ENCODE data around the gene POFUT2.
A peak's percentile ranks its signal among the peaks of the same experiment; 100 is the strongest.

Gene POFUT2, protein sequence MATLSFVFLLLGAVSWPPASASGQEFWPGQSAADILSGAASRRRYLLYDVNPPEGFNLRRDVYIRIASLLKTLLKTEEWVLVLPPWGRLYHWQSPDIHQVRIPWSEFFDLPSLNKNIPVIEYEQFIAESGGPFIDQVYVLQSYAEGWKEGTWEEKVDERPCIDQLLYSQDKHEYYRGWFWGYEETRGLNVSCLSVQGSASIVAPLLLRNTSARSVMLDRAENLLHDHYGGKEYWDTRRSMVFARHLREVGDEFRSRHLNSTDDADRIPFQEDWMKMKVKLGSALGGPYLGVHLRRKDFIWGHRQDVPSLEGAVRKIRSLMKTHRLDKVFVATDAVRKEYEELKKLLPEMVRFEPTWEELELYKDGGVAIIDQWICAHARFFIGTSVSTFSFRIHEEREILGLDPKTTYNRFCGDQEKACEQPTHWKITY

DNA sequence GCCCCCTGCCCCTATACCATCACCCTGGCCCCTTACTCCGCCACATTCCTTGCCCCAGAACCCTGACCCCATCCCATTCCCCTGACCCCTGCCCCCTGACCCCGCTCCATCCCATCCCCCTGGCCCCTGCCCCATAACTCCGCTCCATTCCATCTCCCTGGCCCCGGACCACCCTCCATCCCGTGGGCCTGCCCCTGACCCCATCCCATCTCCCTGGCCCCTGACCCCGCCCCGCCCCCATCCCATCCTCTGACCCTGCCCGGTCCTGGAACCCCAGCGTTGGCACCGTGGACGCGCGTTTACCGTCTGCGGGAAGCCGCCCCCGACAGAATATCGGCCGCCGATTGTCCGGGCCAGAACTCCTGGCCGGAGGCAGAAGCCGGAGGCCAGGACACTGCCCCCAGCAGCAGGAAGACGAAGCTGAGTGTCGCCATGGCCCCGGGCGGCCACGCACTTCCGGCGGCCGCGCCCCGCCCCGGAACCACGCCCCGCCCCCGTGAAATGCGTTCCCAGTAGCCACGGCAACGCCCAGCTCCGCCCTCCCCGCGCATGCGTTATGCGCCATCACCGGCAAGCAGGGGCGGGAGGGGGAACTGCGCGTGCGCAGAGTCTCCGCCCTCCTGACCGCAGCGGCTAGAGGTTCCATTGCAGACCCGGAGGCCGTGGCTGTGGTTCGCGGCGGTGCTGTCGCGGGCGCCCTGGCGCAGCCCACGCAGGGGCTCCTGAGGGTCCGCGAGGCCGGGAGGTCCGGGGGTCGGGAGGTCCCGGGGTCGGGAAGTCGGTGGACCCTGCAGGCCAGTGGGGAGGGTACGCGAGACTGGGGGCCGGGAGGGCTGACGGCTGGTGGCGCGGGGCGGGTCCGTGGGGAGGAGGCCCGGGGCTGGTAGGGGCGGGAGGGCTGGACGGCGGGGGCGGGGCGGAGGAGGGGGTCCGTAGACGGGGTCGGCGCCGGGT is at the start of gene POFUT2:
Gene POFUT2 (minus strand): TSS at position 458 of the 954 bp plus-strand sequence. CDS start 24 bp downstream, at position 434.
- peak; percentile 98 to 99 for DNase-seq

GRCh38 chr21:45336870-45337269 is 49.2 kb upstream of the POFUT2 start:
- no peak for DNase-seq

- no peak for DNase-seq
Observed at GRCh38 chr21:45336535-45336810, 48.8 kb upstream of the POFUT2 start.

- DNase-seq: no peak
Observed at GRCh38 chr21:45335761-45336534, 48.3 kb upstream of the POFUT2 start.

GRCh38 chr21:45335151-45335760 is 47.6 kb upstream of the POFUT2 start:
- DNase-seq: no peak

DNA sequence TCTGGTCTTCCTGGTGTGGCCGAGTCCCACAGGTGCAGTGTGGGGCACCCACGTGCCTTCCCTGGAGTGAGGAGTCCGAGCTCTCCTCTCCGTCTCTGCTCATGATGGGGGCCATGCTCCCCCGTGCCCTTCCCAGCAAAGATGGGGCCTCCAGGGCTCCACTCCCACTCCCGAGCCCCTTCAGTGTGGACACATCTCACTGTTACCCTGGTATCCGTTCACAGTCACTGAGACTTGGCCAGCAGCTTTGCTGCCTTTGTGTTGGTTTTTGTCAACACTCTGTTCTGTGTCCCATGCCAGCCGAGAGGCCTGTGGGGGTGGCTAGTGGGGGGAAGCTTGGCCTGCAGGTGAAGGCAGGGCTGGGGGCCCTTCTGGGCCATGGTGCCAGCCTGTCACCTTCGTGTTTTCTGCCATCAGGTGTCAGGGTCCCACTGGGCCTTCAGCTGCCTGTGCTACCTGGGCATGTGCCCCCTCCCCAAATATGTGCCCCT is 46.9 kb upstream of the POFUT2 start:
- no peak for DNase-seq

DNA sequence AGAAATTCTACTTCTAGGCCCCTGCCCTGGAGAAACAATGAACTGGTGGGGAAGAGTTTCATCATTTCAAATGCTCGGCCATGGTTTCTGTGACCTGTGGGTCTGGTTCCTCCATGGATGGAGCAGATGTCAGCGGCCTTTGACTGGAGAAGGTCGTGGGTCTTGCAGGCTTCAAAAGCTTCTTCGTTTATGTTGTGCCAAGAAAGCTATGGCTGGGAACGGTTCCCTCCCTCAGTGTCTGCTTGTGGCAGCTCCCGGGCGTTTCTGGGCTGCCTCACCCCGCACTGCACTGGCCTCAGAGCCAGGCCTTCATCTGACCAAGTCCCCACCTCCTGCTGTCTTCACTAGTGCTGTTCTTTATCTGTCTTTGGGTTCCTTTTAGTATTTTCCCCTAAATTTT is 46.4 kb upstream of the POFUT2 start:
- no peak for DNase-seq

- no peak for DNase-seq
Observed at GRCh38 chr21:45333583-45334121, 46.0 kb upstream of the POFUT2 start.

DNA sequence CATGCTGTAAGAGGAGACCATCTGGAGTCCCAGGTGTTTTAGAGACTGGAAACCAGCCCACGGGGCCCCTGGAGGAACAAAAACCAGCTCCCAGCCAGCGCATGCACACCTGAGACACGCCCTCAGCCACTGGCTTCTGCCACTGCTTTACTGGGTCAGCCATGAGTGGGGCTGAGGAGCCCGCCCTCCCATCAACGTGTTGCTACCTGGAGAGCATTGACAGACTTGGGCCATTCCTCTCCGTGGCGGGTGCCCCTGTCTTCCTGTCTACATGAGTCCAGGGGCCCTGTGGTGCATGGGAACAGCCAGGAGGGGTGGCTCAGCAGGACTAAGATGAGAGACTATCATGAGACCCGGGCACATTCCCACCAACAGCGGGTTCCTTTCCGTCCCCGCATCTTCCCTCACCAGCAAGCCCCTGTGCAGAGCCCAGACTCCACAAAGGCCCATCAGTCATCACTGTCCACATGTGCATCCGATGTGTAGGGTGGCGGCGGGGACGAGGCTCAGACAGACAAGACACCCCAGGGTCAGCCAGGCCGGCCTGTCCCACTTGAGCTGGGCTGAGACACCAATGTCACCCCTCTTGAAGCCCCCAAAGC is 45.4 kb upstream of the POFUT2 start:
- no peak for DNase-seq

GRCh38 chr21:45332415-45332814 is 44.7 kb upstream of the POFUT2 start:
- DNase-seq: no peak

DNA sequence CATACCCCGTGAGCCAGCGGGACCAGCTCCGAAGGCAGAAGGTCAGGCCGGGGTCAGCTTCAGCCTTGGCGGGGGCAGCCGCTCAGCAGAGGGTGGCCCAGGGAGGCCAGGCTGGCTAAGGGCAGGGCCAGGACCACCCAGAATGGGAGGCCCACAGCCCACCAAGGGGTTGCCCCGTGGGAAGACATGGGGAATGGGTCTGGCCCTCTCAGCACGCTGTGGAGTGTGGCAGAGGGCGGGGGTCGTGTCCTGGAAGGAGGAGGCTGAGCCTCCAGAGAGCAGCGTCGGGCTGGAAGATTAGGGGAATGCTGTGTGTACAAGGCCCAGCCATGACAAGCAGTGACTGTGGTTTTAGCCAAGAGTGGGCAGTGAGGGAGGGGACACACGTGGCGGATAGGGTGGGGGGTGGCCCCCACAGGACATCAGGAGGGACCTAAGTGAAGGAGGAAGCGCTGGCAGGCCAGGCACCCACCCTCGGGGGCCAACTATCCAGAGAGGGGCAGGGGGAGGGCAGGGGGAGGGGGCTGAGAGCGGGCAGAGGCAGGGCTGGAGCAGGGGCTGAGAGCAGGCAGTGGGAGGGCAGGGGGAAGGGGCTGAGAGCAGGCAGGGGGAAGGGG is 43.9 kb upstream of the POFUT2 start:
- DNase-seq: no peak

GRCh38 chr21:45330851-45331261 is 43.2 kb upstream of the POFUT2 start:
- DNase-seq: no peak

- DNase-seq: no peak
Observed at GRCh38 chr21:45330075-45330781, 42.5 kb upstream of the POFUT2 start.

- DNase-seq: no peak
Observed at GRCh38 chr21:45329261-45330074, 41.8 kb upstream of the POFUT2 start.

- DNase-seq: no peak
Observed at GRCh38 chr21:45328198-45329091, 40.8 kb upstream of the POFUT2 start.

GRCh38 chr21:45327441-45328197 is 39.9 kb upstream of the POFUT2 start:
- no peak for DNase-seq

GRCh38 chr21:45326891-45327440 is 39.3 kb upstream of the POFUT2 start:
- no peak for DNase-seq

All from activated CD4-positive, alpha-beta T cell treated with anti-CD3 and anti-CD28 coated beads, Interleukin-2, amount 50 U/mL, for 48 hours (primary cell).